PC-9 (cell line): Measurements from ENCODE around the gene FAM78B. TPM values are rescaled to one million over a fixed set of nuclear protein-coding genes. Genes with fewer than 3 reads are reported as not detected.

Experiments used
- BruUV-seq: library from RNA; stranded (reverse); fragments of 400-500 nt; replicated peaks from 2 replicates; lab custom pipeline; 2021; lab: Mats Ljungman, UMichigan
- CTCF ChIA-PET: fragments of 300-600 bp; sonication (Branson Sonifier 250); formaldehyde crosslinking; loops from one replicate; lab custom pipeline; 2022; ENCODE audit warnings: antibody characterized with exemption; lab: Charles Lee
- POLR2A ChIA-PET: fragments of 300-600 bp; sonication (Branson Sonifier 250); formaldehyde crosslinking; loops from one replicate; lab custom pipeline; 2022; ENCODE audit warnings: antibody characterized with exemption; ENCODE audit not compliant: unreplicated experiment; lab: Charles Lee
- DNase-seq, 2 experiments: peaks; one replicate each; pipeline versions ENCODE4 v3.0.0 to v3.0.0-alpha.2; 2015 to 2022; ENCODE audit warnings: mixed read lengths in 1 of 2
- H2AFZ ChIP-seq: fragments of 200-600 bp; sonication (generic); 2 replicates; pipeline ENCODE4 v1.8.1; 2017; ENCODE audit warnings: antibody characterized with exemption
- H3F3A ChIP-seq: fragments of 200-600 bp; sonication (generic); 2 replicates; pipeline ENCODE4 v1.8.1; 2017; ENCODE audit warnings: antibody characterized with exemption, mild to moderate bottlenecking, low read depth; ENCODE audit not compliant: insufficient read depth
- H3K27ac ChIP-seq: fragments of 200-600 bp; sonication (generic); 2 replicates; pipeline ENCODE4 v1.6.1; 2016; ENCODE audit warnings: mixed run types
- H3K27me3 ChIP-seq: fragments of 200-600 bp; sonication (generic); 2 replicates; pipeline ENCODE4 v1.6.1; 2016; ENCODE audit warnings: low read depth, mixed run types; ENCODE audit not compliant: insufficient read depth
- H3K36me3 ChIP-seq: fragments of 200-600 bp; sonication (generic); 2 replicates; pipeline ENCODE4 v1.6.1; 2016; ENCODE audit warnings: low read depth, mixed run types
- H3K4me1 ChIP-seq: fragments of 200-600 bp; sonication (generic); replicated peaks from 2 replicates; pipeline ENCODE4 v1.6.1; 2016; ENCODE audit warnings: mixed run types; ENCODE audit not compliant: insufficient read depth
- H3K4me2 ChIP-seq: fragments of 200-600 bp; sonication (generic); 2 replicates; pipeline ENCODE4 v1.6.1; 2017; ENCODE audit warnings: mixed run types
- H3K4me3 ChIP-seq: fragments of 200-600 bp; sonication (generic); 2 replicates; pipeline ENCODE4 v1.6.1; 2016; ENCODE audit warnings: mixed run types
- H3K79me2 ChIP-seq: fragments of 200-600 bp; sonication (generic); 2 replicates; pipeline ENCODE4 v1.6.1; 2017; ENCODE audit warnings: low read depth, mixed run types
- H3K9me2 ChIP-seq: fragments of 200-600 bp; sonication (generic); 2 replicates; pipeline ENCODE4 v1.8.1; 2017; ENCODE audit warnings: mild to moderate bottlenecking; ENCODE audit not compliant: insufficient read depth
- H3K9me3 ChIP-seq: fragments of 200-600 bp; sonication (generic); 2 replicates; pipeline ENCODE4 v1.8.1; 2016; ENCODE audit warnings: low read depth; ENCODE audit not compliant: insufficient read depth
- H4K20me1 ChIP-seq: fragments of 200-600 bp; sonication (generic); 2 replicates; pipeline ENCODE4 v1.8.1; 2017; ENCODE audit not compliant: insufficient read depth
- CTCF ChIP-seq: fragments of 200-600 bp; sonication (generic); conservative IDR thresholded peaks from 2 replicates; pipeline ENCODE4 v1.6.1; 2017; ENCODE audit warnings: mixed run types, antibody characterized with exemption, mild to moderate bottlenecking, moderate library complexity
- EZH2 ChIP-seq: fragments of 200-600 bp; sonication (generic); IDR thresholded peaks from 2 replicates; pipeline ENCODE4 v1.8.0; 2017; ENCODE audit warnings: antibody characterized with exemption, low read depth
- intact Hi-C: fragments of 100-400 bp; cut with micrococcal nuclease; formaldehyde crosslinking; loops from one replicate; pipeline ENCODE4 v1.10.0; 2022; ENCODE audit not compliant: unreplicated experiment
- total RNA-seq: library from RNA; stranded (reverse); gene quantifications from 2 replicates; pipeline ENCODE4 v1.2.3, GENCODE V29; 2021

FAM78B gene
- total RNA-seq, 1 experiment from 2014 or later: not detected

- no TSS peak for BruUV-seq
Measured at GRCh38 chr1:166159656-166160055, 7.1 kb downstream of the FAM78B start.

GRCh38 chr1:166156674-166157073 lies 10.1 kb downstream of the FAM78B start:
- ChIA-PET CTCF (no interaction called here), POLR2A (no interaction called here)
- no peak for DNase-seq
- no TSS peak for BruUV-seq
- TF ChIP-seq EZH2: no peak
- no peak for TF ChIP-seq CTCF
- no peaks in the 10 kb centered on the region for H4K20me1 ChIP-seq
- H2AFZ ChIP-seq: no peak overlapping the region
- H3K4me2 ChIP-seq: no peak overlapping the region
- intact Hi-C loops: no loop called here
- no peaks in the 10 kb centered on the region for H3K9me3 ChIP-seq
- H3K27ac ChIP-seq: no peak overlapping the region
- no peaks in the 10 kb centered on the region for H3F3A ChIP-seq
- no peaks in the 10 kb centered on the region for H3K79me2 ChIP-seq
- peaks cover 20% of the 10 kb centered on the region; the same call in 1 of the 2 replicates for H3K27me3 ChIP-seq
- H3K36me3 ChIP-seq: no peaks in the 10 kb centered on the region
- H3K9me2 ChIP-seq: no peaks in the 10 kb centered on the region
- no peaks in the 10 kb centered on the region for H3K4me1 ChIP-seq
- no peak overlapping the region for H3K4me3 ChIP-seq

More at GRCh38 chr1:166159656-166160055, 7.1 kb downstream of the FAM78B start:
- H3K36me3 ChIP-seq: no peaks in the 10 kb centered on the region
- peaks cover 31% of the 10 kb centered on the region; the same call in 1 of the 2 replicates for H3K27me3 ChIP-seq
- intact Hi-C loops: no loop called here
- H3K4me2 ChIP-seq: no peak overlapping the region
- H4K20me1 ChIP-seq: no peaks in the 10 kb centered on the region
- CTCF ChIA-PET: no interaction called here
- no peaks in the 10 kb centered on the region for H3K9me2 ChIP-seq
- H3K4me1 ChIP-seq: no peaks in the 10 kb centered on the region
- H3K27ac ChIP-seq: no peak overlapping the region
- H2AFZ ChIP-seq: no peak overlapping the region
- no peaks in the 10 kb centered on the region for H3F3A ChIP-seq
- TF ChIP-seq EZH2 (no peak), CTCF (no peak)
- no peak for DNase-seq
- no peaks in the 10 kb centered on the region for H3K9me3 ChIP-seq
- H3K79me2 ChIP-seq: no peaks in the 10 kb centered on the region
- H3K4me3 ChIP-seq: no peak overlapping the region
- POLR2A ChIA-PET: no interaction called here

GRCh38 chr1:166155108-166155507 lies 11.7 kb downstream of the FAM78B start:
- POLR2A ChIA-PET: no interaction called here
- Histone ChIP-seq H3K4me3 (no peak overlapping the region), H3K79me2 (no peaks in the 10 kb centered on the region), H3K9me3 (no peaks in the 10 kb centered on the region), H3K4me1 (no peaks in the 10 kb centered on the region), H3K4me2 (no peak overlapping the region), H3F3A (no peaks in the 10 kb centered on the region), H3K27ac (no peak overlapping the region), H2AFZ (no peak overlapping the region), H3K36me3 (no peaks in the 10 kb centered on the region), H3K9me2 (no peaks in the 10 kb centered on the region), H3K27me3 (peaks cover 5% of the 10 kb centered on the region; the same call in 1 of the 2 replicates), H4K20me1 (no peaks in the 10 kb centered on the region)
- intact Hi-C loops: no loop called here
- no TSS peak for BruUV-seq
- CTCF ChIA-PET: no interaction called here
- no peak for TF ChIP-seq CTCF
- no peak for TF ChIP-seq EZH2
- DNase-seq: no peak
